AG08396 (cell line): ENCODE results near the gene PWWP2B.

Experiments used
- DNase-seq: peaks from one replicate; pipeline ENCODE4 v3.0.0; 2012; ENCODE audit warnings: low spot score, mixed read lengths

Gene PWWP2B

DNA sequence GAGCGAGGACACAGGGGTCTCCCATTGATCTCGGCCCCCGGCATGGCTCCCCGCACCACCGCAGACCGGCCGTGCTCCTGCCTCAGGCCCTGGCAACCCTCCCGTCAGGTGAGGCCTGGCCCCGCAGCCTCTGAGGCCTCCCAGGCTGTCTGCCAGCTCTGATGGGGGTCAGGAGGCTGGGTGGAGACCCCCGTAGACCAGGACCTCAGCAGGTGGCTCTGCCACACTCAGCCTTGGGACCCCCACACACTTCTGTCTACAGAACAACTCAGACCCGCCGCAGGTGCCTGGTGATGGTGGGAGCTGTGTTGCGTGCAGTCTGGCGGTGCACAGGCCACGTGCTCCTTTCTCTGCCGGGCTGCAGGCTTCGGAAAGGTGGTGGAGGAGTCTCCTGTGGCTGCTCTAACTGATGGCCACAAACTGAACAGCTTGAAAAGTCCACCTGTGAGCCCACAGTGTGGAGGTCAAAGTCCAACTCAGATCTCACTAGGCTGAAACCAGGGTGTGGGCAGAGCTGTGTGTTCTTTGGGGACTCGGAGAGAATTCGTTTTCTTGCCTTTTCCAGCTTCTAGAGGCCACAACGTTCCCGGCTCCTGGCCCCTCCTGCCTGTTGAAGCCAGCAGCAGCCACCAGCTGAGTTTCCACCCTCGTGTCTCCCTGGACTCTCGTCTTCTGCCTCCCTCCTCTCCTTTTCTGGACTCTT lies 62.5 kb downstream of the PWWP2B start:
- no peak for DNase-seq

DNA sequence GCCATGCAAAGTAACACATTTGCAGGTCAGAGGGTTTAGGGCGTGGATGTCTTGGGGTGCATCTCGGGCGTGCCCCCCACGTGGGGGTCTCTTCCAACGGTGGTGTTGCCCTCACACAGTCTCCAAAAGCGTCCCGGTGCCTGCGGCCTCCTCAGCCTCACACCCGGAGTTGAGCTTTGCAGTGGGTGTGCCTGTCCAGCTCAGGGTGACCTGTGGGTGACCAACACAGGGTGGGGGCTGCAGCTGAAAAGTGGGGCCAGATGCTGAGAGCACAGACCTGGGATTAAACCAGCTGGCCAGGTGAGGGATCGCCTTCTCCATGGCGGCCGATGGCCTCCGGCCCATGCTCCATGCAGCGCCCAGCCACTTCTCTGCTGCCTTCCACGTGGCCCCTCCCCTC lies 63.1 kb downstream of the PWWP2B start:
- DNase-seq: no peak

DNA sequence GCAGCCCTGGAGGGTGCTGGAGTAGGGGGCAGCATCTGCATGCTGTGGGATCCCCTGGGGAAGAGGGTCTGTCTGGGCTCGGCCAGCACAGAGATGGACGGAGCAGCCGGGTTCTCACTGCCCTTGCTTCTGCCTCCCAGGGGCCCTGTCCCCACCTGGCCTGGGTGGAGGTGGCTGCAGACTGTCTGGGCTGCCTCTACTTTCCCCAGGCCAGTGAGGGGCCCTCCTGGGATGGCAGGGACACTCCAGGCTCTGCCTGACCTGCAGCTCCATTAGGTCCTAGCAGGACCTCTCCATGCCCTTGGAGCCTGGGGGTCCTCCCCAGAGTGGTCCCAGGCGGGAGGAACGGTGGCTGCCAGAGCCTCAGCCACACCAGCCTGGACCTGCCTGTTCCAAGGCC lies 63.7 kb downstream of the PWWP2B start:
- DNase-seq: no peak

DNA sequence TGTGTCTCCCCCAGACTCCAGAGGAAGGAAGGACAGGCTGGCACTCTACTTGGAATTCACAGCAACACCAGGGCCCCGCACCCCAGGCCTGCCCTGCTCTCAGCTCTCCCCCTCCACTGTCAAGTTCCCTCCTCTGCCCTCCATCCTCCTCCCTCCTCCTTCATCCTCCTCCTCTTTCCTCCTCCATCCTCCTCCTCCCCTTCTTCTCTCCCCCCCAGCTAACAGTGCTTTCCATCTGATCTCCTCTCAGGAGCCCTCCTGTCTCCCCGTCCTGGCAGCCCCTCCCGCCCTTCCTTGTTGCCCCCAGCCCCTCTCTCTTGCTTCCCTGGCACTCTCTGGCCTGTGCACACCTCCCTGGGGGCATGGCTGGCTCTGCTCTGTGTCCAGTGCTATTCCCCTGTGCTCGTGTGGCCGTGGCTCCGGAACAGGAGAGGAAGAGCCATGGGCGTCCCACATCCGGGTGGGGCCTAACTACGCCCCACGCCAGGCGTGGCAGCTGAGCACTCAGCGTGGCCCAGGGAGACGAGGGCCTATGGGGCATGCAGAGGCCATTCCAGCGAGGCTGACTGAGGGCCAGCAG lies 64.2 kb downstream of the PWWP2B start:
- DNase-seq: no peak

DNA sequence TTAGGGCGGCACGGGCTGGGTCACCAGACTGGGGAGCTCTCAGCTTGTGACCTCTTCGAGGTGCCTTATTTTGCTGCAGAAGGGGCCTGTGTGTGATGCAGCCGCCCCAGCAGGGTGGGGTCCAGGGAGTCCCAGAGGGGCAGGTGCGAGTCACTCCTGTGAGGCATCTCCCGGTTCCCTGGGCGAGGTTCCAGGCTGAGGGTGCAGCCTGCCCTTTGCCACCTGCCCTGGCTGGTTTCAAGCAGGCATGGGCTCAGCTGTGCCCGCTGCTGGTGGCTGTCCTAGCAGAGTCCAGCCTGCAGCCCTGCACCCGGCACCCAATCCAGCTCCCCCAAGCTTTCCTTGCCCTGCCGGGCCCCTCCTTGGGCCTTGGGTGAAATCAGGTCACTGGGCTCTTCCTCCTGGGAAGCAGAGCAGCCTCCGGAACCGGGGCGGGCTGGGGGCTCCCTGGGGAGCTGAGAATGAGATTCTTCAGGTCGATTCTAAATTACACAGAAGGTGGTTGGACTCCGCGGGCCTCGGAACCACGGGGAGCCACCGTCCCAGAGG lies 64.8 kb downstream of the PWWP2B start:
- DNase-seq: no peak

DNA sequence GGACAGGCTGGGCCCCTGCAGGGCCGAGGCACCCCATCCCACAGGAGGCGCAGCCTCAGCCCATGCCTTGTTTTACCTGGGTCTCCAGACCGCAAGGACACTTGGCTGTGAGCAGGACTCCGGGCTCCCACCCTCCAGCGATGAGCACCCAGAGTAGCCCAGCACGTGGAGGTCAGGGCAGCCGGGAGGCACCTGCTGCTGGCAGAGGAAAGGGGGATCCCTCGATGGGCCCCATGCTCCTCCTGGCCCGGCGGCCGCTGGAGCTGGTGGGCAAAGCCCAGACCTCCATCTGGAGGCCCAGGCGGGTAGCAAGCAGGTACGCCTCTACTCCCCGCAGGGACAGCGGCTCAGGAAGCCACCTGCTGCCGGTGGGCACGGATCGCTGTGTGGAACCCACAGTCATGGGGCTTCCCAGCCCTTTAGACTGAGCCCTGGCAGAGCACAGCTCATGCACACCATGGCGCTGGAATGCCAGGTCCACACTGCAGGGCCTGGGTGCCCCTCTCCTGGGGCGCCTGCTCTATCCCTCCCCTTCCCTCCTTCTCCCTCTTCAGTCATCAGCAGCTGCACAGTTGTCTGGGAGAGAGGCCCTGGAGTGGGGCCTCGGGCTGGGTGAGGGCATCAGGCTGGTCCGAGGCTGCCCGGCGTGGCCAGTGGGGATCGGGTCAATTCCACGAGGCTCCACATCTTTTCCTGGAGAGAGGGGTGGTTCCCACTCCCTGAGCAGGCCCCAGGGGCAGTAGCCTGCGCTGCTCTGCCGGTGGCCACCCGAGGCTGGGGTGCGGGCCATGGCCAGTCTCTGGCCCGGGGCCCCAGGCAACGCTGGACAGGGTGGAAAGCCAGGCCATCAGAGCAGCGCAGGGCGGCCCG lies 65.7 kb downstream of the PWWP2B start:
- no peak for DNase-seq

DNA sequence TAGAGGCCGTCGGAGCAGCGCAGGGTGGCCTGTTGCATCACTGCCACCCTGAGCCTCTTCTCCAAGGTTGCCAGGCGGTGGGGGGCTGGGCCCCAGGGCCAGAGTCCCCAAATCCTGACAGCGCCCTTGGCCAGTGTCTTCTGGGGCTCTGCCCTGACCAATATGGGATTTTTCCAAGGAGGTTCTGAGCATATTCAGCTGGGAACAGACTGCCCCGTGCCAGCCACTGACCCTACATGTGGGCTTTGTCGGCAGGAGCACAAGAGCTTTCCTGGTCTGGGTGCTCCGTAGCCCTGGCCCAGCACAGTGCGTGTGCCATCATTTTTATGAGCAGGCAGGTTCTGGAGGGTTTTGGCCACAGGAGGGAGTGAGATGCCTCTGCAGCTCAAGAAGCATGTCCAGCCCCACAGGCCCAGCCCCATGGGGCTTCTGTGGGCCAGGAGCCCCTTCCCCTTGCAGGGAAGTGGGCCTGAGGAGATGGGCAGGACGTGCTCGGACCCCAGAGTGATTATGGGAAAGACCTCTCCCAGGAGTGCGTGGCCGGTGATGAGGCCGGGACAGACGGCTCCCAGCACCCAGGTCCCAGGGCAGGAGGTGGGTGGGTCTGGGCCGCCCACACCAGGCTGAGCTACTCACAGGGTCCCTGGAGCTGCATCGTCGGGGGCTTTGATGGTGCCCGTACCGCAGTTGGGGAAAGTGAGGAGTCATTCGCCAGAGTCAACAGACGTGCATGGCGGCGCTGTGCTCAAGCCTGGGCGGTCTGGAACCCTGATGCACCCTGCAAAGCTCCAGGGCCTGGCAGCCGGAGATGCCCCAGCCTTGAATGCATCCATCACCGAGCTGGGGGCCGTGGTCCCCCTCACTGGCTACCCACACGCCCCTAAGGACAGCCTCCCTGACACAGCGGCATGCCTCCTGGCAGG lies 66.6 kb downstream of the PWWP2B start:
- peak; percentile 65 for DNase-seq

DNA sequence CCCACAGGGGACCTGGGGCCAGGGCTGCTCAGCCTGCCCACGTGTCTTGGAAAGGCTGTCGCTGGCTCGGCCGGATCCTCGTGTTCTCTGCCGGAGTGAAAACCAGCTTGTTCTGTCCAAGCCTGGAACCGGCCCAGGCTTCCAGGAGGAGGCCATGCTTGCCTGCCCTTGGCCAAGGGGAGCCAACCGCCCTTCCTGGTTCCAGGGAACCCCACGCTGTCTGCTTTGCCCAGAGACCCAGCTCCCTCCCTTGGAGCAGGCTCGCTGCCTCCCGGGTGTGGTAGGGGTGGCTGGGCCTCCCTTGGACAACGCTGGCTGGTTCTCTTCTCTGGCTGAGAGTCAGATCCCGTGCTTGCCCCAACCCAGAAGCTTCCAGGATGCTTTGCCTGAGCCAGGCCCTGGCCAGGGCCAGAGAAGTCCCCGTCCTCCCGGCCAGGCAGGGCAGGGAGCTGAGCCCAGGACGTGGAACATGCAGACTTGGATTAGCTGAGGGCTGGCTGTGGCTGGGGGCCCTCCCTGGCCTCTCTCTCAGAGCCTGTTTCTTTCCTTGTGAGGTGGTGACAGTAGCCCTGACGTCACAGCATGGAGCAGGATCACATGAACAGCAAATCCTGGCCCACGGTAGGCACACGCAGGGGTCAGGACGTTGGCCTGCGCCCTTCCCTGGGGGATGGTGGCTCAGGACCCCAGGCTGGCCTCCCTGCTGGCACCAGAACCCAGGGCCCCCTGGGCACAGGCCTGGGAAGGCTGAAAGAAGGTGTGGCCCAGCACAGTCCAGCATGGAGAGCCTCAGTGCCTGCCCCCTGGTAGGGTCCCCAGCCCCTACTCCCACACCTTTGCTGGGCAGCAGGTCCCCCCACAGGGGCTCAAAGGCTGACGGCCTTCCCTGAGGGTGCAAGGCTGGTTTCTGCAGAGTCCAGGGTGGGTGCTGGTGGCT lies 67.5 kb downstream of the PWWP2B start:
- peak; percentile 60 for DNase-seq

DNA sequence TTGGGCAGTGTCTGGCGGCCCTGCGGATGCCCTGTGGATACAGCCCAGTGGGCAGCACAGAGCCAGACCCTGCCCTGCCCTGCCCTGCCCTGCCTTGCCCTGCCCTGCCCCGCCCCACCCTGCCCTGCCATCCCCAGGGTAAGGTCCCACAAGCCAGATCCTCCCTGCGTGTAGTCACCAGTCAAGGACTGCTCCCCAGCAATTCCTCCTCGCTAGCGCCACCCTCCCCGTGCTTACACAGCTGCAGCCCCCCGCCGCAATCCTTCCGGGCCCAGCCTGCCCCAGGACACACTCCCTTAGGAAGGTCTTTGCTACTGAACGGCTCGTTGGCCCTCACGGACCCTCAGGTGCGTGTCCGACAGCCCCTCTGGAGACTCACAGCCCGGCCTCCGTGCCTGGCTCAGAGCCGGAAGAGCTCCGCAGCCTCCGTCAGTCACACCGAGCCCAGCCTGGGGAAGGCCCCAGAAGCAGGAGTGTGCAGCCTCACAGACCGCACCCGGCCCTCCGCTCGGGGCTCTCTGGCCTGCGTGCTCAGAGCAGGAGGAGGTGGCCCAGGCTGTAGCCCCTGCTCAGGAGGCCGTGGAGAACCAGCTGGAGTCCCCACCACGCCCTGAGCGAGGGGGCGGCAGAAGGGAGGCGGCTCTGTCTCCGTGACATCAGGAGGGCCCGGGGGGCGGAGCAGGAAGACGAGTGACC lies 68.3 kb downstream of the PWWP2B start:
- no peak for DNase-seq

DNA sequence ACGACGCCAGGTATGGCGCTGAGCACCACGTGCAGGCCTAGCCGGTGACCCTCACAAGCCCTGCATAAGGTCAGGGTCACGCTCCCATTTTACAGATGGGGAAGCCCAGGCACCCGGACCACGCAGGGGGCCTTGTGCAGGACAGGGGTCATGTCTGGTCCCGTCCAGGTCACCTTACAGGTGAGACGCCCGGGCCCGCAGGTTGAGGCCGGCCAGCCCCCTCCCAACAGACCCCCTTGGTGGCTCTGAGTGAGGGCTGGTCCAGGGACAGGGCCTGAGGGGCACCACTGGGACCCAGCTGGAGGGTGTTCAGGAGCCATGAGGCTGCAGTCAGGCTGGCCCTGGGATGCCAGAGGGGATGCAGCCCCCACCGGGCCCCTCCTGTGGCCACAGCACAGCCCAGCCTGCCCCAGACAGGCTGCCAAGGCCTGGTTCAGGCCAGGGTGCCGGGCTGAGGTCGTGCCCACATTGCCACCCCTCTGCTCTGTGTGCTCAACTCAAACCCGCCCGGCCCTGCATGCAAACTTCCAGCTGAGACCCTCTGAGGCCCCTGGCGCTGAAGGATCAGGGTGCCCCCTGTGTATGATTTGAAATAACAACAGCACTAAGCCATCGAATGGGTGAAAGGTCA lies 69.0 kb downstream of the PWWP2B start:
- no peak for DNase-seq

DNA sequence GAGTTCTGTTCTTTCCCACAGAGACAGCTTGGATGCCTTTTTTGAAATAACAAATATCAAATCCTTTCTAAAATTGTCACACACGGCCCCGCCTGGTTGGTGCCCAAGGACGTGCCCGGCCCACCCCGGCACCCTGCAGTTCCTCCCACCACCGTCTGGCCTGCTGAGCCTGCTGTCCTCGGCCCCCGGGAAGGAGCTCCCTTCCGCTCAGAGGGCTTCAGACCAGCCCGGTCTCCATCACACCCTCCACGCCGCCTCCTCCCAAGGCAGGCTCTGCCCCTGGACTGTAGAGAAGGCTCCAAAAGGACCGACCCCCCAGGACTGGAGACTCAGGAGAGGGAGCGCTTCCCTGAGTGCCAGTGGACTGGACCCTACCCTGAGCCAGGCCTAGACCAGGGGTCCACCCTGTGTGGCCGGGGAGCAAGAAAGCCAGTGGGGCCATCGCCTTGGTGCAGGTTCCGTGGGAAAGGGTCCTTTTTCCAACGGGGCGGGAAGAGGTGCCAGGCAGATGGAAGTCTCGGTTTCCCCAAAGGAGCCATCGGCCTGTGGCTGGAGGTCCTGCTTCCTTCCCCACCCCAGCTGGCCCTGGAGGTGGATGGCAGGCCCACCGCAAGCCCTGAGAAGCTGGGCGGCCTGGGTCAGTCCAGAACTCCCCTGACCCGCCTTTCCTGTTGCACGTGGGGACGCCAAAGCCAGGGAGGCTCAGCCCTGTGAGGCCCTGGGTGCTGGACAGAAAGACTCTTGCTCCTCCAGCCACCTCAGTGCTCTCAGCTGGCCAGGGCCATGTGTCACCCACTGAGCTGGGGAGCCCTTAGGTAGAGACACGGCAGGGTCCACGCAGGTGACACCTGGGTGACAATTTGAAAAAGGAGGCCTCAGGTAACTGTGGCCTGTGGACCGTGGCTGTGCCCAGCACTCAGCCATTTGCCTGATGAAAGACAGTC lies 69.8 kb downstream of the PWWP2B start:
- no peak for DNase-seq
